ENCODE measurements around the gene NTN1.
"Not testable (repeated sequence)": the region's sequence is repeated elsewhere in the genome, so short reads cannot be mapped to it uniquely, and the experiment has no call there.

NTN1 gene

DNA sequence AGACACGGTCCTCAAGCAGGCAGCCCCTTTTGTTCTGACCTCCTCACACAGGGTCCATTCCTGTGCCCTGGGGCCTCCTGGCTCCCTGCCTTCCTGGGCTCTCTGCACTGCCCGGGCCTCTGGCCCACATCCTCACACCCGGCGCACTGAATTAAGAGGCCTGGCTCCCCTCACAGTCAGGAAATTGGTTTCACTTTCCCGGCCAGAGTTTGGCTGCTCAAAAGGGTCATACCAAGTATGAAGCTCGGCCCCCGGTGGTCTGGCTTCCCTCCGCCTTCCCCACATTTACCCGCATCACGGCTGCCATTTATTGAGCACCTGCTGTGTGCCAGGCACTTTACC lies 220.0 kb downstream of the NTN1 start:
- no peak for DNase-seq (ENCODE audit: low read depth in 3 of 3, low spot score in 1 of 3)

GRCh38 chr17:9241774-9242496 lies 220.6 kb downstream of the NTN1 start:
- no peak for DNase-seq (ENCODE audit: low read depth in 3 of 3, low spot score in 1 of 3)

DNA sequence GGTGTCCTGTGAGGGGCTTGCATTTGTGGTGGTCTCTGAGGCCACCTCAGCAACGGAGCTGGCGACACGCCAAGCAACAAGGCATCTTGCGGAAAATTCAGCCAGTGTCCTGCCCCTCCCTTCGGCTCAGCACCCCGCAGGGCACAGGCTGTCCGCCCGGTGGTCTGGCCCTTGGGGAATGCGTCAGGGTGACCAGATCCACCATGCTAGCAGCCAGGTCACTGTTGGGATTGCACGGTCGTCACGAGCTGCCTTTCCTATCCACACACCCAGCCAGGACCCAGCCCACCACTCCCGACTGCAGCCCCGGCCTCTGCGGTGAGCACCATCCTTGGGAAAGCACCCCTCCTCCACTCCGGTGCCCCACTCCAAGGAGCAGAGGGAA lies 221.2 kb downstream of the NTN1 start:
- no peak for DNase-seq (ENCODE audit: low read depth in 3 of 3, low spot score in 1 of 3)

DNA sequence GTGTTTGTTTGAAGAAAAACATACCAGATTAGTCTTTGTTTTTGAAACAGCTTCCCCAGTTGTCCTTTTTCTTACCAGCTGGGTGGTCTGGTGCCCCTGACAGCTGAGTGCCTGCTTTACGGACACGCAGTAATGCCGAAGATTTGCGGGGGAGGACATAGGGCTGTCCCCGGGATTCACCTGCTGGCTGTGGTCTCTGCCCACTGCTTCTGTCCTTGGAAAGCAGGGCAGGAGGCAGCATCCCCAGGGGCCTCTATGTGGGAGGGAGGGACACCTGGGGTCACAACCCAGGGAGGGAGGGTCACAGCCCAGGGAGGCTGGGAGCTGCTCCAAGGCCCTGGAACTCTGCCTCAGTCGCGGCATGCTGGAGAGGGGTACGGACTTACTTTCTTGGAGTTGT lies 221.7 kb downstream of the NTN1 start:
- no peak for DNase-seq (ENCODE audit: low read depth in 3 of 3, low spot score in 1 of 3)

- no peak for DNase-seq (ENCODE audit: low read depth in 3 of 3, low spot score in 1 of 3)
These were observed 223.0 kb downstream of the NTN1 start for GRCh38 chr17:9244066-9245052.

DNA sequence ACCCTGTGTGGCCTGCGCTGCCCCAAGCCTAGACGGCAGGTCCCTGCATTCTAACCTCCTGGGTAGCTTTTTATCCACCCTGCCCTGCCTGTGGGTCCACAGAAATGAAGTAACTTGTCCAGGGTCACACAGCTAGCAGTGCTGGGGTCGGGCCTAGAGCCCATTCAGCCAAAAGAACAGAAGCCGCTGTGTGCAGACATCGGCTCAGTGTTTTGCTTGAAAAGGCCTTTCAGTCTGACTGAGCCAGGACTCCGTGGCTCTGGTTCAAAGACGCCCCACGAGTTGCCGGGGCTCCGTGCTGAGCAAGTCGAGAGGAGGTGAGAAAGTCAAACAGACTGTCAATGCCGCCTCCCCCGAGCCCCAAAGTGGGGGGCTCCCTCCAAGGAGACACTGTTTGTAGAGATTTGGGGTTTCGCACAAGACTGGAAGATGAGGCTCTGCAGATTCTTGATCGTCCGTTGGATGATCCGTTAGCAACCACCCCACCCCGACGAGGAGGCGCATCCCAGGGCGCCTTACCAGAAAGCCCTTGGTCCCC lies 226.2 kb downstream of the NTN1 start:
- no peak for DNase-seq (ENCODE audit: low read depth in 3 of 3, low spot score in 1 of 3)

DNA sequence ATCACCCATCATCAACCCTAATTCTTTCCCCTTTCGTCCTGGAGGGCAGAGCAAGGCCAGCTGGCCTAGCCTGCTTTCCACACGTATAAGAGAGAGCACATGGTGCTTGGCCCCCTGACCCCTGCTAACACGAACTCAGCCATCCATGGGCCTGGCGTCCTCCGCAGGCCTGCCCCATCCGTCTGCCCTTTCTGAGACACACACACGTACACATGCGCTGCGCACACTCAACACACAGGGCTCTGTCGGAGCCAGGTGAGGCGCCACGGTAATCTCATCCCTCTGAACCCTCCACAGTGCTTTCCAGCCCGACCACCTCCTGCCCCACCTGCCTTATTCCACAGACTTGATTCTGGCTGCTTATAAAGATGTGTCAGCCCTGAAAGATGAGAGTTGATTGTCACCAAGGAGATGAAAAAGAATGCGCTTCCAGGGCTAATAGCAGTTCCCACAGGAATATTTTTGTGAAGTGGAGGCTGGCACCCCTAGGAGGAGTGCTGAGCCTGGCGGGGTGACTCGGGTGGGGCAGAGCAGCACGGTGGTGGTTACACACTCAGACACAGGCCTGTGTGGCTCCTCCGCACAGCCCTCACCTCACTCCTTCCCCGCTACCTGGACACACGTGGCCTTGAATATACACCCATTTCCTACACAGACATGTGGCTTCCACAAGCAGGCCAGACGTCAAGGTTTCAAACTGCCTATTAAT lies 228.1 kb downstream of the NTN1 start:
- no peak for DNase-seq (ENCODE audit: low read depth in 3 of 3, low spot score in 1 of 3)

- DNase-seq (ENCODE audit: low read depth in 3 of 3, low spot score in 1 of 3) = no peak
These were observed 230.0 kb downstream of the NTN1 start for GRCh38 chr17:9251273-9251672.

GRCh38 chr17:9253308-9253707 lies 232.0 kb downstream of the NTN1 start:
- DNase-seq (ENCODE audit: low read depth in 3 of 3, low spot score in 1 of 3) = no peak

GRCh38 chr17:9254841-9255240 lies 233.5 kb downstream of the NTN1 start:
- no peak for DNase-seq (ENCODE audit: low read depth in 3 of 3, low spot score in 1 of 3)

DNA sequence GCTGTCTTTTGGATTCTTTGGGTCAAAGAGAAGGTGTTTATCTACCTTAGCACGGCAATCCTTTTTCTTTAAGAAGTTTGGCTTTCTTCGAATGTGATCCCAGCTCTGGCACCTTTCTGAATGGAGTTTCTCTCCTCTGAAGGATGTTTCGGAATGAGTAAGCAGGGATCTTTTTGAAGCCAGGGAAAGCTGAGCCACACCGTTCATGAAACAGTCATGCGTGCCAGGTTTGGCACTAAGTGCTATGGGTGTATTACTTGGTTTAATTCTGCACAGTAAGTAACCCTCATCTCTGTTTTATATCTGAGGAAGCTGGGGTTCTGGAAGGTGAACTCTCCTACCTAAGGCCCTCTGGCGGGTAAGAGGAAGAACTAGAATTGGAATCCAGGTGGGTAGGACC lies 234.5 kb downstream of the NTN1 start:
- no peak for DNase-seq (ENCODE audit: low read depth in 3 of 3, low spot score in 1 of 3)

DNA sequence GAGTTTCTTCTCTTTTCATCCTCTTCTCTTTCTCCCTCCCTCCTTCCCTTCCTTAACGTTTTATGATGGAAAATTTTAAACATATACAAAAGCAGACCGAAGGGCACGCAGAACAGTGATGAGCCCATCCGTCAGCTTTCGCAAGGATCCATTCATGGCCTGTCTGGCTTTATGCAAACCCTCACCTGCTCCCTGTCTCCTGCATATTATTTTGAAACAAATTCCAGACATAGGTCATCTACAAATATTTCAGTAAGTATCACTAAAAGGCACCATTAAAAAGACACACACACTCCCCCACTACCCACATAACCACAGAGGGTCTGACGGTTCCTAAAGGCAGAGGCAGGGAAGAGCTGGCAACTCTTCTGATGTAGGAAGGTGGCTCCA lies 235.0 kb downstream of the NTN1 start:
- no peak for DNase-seq (ENCODE audit: low read depth in 3 of 3, low spot score in 1 of 3)

- no peak for DNase-seq (ENCODE audit: low read depth in 3 of 3, low spot score in 1 of 3)
These were observed 235.7 kb downstream of the NTN1 start for GRCh38 chr17:9256751-9257629.

DNA sequence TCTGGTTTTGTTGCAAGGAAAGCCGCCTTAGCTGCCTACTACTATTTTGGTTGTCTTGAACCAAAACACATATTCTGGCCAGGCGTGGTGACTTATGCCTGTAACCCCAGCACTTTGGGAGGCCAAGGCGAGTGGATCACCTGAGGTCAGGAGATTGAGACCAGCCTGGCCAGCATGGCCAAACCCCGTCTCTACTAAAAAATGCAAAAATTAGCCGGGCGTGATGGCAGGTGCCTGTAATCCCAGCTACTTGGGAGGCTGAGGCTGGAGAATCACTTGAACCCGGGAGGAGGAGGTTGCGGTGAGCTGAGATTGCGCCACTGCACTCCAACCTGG lies 236.3 kb downstream of the NTN1 start:
- DNase-seq (ENCODE audit: low read depth in 3 of 3, low spot score in 1 of 3) = not testable (repeated sequence)

- DNase-seq (ENCODE audit: low read depth in 3 of 3, low spot score in 1 of 3) = no peak
These were observed 237.1 kb downstream of the NTN1 start for GRCh38 chr17:9258115-9259015.

GRCh38 chr17:9259419-9259818 lies 238.1 kb downstream of the NTN1 start:
- no peak for DNase-seq (ENCODE audit: low read depth in 3 of 3, low spot score in 1 of 3)

DNA sequence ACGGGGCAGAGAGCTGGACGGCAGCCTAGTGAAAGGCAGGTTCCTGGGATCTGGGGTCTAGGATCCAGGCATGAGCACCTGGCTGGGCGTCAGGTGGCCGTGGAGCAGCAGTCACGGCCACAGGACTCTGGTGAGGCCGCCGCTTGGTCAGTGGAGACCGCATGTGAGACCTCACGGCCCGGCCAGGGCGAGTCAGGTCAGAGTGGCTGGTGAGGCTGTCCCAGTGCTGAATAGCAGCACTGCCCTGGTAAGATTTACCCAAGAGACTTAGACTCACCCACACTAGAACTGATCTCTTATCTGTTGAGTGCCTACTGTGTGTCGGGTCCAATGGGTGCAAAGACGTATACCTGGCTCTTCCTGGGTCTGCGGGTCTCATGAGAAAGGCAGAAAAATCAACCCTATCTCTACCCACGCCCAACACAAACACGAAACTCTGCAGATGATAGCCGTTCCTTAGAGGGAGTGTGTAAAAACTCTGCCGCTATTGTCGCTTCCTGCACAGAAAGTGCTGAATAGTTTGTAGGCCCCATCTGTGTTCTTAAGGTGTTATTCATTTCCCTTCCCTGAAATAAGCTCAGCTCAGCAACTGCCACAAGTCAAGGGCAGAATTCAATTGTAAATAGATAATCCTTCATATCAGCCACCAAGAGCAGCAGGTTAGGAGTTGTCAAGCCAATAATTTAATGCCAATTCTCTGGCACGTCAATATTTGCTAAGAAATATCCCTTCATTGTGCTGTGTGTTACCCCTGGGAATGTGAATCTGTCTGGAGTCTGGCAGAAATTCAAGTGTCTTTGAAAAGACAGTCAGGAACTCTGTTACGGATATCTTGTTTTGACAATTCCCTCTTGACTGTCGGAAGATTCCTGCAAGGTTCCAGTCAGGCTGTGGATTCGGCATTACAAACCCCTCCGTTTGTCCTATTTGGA lies 240.0 kb downstream of the NTN1 start:
- no peak for DNase-seq (ENCODE audit: low read depth in 3 of 3, low spot score in 1 of 3)

DNA sequence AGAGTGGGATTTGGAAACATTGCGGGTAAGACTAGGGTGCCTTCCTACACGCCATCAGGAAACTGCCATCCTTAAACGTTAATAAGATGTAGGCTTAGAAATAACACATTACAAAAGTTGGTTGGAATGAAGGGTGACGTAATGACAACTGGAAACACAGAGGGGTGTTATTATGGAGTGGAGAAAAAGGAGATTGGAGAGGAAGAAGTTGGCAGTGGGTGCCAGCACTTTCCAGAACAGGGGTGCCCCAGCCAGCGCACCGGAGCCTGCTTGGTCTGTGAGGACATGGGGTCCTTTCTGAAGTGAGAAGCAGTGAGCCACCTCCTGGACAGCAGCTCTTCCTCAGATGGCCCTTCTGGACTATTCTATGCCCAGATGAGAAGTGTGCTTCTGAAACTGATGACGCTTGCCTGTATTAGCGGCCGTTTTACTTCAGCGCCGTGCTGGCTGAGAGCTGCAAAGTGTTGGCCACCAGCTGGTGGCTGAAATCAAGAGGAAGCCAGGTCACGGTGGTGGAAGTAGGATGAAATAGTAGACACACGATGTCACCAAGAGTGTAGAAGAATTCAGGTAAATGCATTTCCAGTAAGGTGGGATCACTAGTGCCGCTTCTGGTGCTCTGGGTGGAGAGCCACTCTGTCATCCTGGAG lies 244.8 kb downstream of the NTN1 start:
- DNase-seq (ENCODE audit: low read depth in 3 of 3, low spot score in 1 of 3) = no peak
